ENCODE results near the gene S1PR4.
A peak's percentile ranks its signal among the peaks of the same experiment; 100 is the strongest.

The S1PR4 gene

DNA sequence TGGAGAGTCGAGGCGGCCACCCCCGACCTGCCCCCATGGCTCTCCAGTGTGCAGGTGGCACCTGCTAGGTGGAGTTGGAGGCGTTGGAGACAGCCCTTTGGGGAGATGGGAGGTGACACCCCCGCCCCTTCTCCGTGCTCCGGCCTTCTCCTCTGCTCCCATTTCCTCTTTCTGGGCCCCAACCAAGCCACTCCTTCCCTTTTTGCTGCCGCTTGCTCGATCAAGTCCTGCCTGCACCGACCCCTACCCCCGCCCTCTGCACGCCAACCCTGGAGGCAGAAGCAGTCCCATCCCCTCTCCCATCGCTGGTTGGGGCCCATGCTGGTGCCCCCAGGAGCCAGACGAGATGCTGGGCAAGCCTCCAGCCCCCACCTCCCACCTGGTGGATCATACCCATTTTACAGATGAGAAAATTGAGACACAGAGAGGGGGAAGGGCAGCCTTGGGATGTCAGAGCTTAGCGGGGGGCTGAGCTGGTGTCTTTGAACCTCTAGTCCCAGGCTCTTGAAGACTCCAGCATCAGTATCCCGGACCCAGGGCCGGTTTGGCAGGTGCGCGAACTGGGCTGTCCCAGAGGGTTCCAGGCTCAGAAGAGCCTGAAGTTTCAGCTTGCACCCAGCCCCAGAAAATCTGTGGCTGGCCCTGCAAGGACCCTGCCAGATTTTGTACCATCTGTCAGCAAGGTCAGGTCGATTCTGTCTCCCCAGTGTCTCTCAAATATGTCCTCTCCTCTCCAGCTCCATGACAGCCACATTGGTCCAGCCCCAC is 32.5 kb upstream of the S1PR4 start:
- DNase-seq (ENCODE audit: low read depth, low spot score), result no peak
- in situ Hi-C loops (cut with HindIII; ENCODE audit: low sequenced_read_pairs), result no loop called here
- TF ChIP-seq, protein P1, sequence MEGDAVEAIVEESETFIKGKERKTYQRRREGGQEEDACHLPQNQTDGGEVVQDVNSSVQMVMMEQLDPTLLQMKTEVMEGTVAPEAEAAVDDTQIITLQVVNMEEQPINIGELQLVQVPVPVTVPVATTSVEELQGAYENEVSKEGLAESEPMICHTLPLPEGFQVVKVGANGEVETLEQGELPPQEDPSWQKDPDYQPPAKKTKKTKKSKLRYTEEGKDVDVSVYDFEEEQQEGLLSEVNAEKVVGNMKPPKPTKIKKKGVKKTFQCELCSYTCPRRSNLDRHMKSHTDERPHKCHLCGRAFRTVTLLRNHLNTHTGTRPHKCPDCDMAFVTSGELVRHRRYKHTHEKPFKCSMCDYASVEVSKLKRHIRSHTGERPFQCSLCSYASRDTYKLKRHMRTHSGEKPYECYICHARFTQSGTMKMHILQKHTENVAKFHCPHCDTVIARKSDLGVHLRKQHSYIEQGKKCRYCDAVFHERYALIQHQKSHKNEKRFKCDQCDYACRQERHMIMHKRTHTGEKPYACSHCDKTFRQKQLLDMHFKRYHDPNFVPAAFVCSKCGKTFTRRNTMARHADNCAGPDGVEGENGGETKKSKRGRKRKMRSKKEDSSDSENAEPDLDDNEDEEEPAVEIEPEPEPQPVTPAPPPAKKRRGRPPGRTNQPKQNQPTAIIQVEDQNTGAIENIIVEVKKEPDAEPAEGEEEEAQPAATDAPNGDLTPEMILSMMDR (IDR thresholded peaks at IDR 0.05; ENCODE audit: low read depth, low read length), result no peak
- H3K4me3 ChIP-seq (ENCODE audit: low read depth, low read length), result no peak overlapping the region

GRCh38 chr19:3146677-3147100 is 31.9 kb upstream of the S1PR4 start:
- no peak for DNase-seq (ENCODE audit: low read depth, low spot score)
- TF ChIP-seq, protein P1 (IDR thresholded peaks at IDR 0.05; ENCODE audit: low read depth, low read length), result peak; percentile 86
- in situ Hi-C loops (cut with HindIII; ENCODE audit: low sequenced_read_pairs), result no loop called here
- H3K4me3 ChIP-seq (ENCODE audit: low read depth, low read length), result no peak overlapping the region

- DNase-seq (ENCODE audit: low read depth, low spot score), result no peak
- H3K4me3 ChIP-seq (ENCODE audit: low read depth, low read length), result no peak overlapping the region
- in situ Hi-C loops (cut with HindIII; ENCODE audit: low sequenced_read_pairs), result no loop called here
- TF ChIP-seq, protein P1 (IDR thresholded peaks at IDR 0.05; ENCODE audit: low read depth, low read length), result no peak
Observed at GRCh38 chr19:3148503-3148902, 30.1 kb upstream of the S1PR4 start.

DNA sequence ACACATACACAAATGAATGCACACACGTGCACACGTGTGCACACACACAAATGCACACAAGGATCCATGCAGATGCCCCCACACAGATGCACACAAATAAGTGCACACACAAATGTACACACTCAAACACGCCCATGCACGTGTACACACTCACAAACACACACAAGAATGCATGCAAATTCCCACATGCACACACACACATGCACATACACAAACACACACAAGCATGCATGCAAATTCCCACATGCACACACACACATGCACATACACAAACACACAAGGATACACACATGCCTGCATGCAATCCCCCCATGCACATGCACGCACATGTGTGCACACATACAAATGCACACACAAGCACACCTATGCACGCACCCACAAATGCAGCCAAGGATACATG is 29.5 kb upstream of the S1PR4 start:
- no peak for DNase-seq (ENCODE audit: low read depth, low spot score)
- no peak overlapping the region for H3K4me3 ChIP-seq (ENCODE audit: low read depth, low read length)
- in situ Hi-C loops (cut with HindIII; ENCODE audit: low sequenced_read_pairs), result no loop called here
- TF ChIP-seq, protein P1 (IDR thresholded peaks at IDR 0.05; ENCODE audit: low read depth, low read length), result no peak

- TF ChIP-seq, protein P1 (IDR thresholded peaks at IDR 0.05; ENCODE audit: low read depth, low read length), result no peak
- H3K4me3 ChIP-seq (ENCODE audit: low read depth, low read length), result no peak overlapping the region
- no peak for DNase-seq (ENCODE audit: low read depth, low spot score)
- in situ Hi-C loops (cut with HindIII; ENCODE audit: low sequenced_read_pairs), result no loop called here
Observed at GRCh38 chr19:3149526-3150505, 28.8 kb upstream of the S1PR4 start.

- TF ChIP-seq, protein P1 (IDR thresholded peaks at IDR 0.05; ENCODE audit: low read depth, low read length), result no peak
- DNase-seq (ENCODE audit: low read depth, low spot score), result no peak
- in situ Hi-C loops (cut with HindIII; ENCODE audit: low sequenced_read_pairs), result no loop called here
- no peak overlapping the region for H3K4me3 ChIP-seq (ENCODE audit: low read depth, low read length)
Observed at GRCh38 chr19:3150739-3151329, 27.7 kb upstream of the S1PR4 start.
